HepG2 (cell line): ENCODE data around the gene FBLIM1. TPM values are rescaled to one million over a fixed set of nuclear protein-coding genes. Genes with fewer than 3 reads are reported as not detected.

Experiments
- ATAC-seq: fragments of 200-7000 bp; cut with Tn5 transposase; 3 replicates; pipeline ENCODE4 v1.9.1; 2020; ENCODE audit warnings: mild to moderate bottlenecking, moderate library complexity
- BruUV-seq: library from RNA; stranded (reverse); fragments of 400-500 nt; replicated peaks from 2 replicates; lab custom pipeline; 2021; lab: Mats Ljungman, UMichigan
- CTCF ChIA-PET: fragments of 300-600 bp; formaldehyde crosslinking; extraction: SDS; loops from one replicate; lab custom pipeline; 2021; ENCODE audit warnings: low total read pairs, inconsistent platforms, low intra/inter-chr PET ratio; lab: Yijun Ruan, JAX
- POLR2A ChIA-PET: fragments of 350-600 bp; sonication (Branson Sonifier 250); formaldehyde crosslinking; loops from one replicate; lab custom pipeline; 2020; ENCODE audit warnings: antibody characterized with exemption, inconsistent platforms; lab: Yijun Ruan, JAX
- DNase-seq: peaks from one replicate; pipeline ENCODE4 v3.0.0-alpha.2; 2015; ENCODE audit warnings: low spot score
- FAIRE-seq: peaks from 3 replicates; lab custom pipeline; 2011; peaks lifted over from hg19 to GRCh38; lab: Jason Lieb, UNC
- H2AFZ ChIP-seq: one replicate; pipeline ENCODE4 v1.6.1; 2011; ENCODE audit warnings: low read length, inconsistent platforms
- H3K27ac ChIP-seq: fragments of 300-600 bp; 3 replicates; pipeline ENCODE4 v1.8.0; 2011; ENCODE audit warnings: mixed run types, mild to moderate bottlenecking, mixed read lengths, low read length, inconsistent platforms; ENCODE audit not compliant: insufficient read depth; ENCODE audit errors: extremely low read length
- H3K27me3 ChIP-seq, 2 experiments: fragments of 200-600 bp in 1 of 2; 2 replicates in 1 of 2; 3 replicates in 1 of 2; pipeline versions ENCODE4 v1.6.0 to v1.8.0; 2011; ENCODE audit warnings: low read length in 2 of 2, mild to moderate bottlenecking in 2 of 2, moderate library complexity in 2 of 2, inconsistent platforms in 1 of 2; ENCODE audit not compliant: insufficient read depth in 2 of 2, control insufficient read depth in 1 of 2
- H3K36me3 ChIP-seq, 2 experiments: fragments of 200-600 bp in 1 of 2; replicated peaks in 1 of 2; 2 replicates in 1 of 2; 3 replicates in 1 of 2; pipeline versions ENCODE4 v1.5.1 to v1.8.0; 2011; ENCODE audit warnings: low read length in 2 of 2, inconsistent platforms in 1 of 2; ENCODE audit not compliant: insufficient read depth in 2 of 2, control insufficient read depth in 1 of 2
- H3K4me1 ChIP-seq: 2 replicates; pipeline ENCODE4 v1.5.1; 2012; ENCODE audit warnings: low read length, inconsistent platforms; ENCODE audit not compliant: insufficient read depth
- H3K4me2 ChIP-seq: 2 replicates; pipeline ENCODE4 v1.6.0; 2011; ENCODE audit warnings: low read depth, low read length, inconsistent platforms
- H3K4me3 ChIP-seq, 3 experiments: fragments of 200-600 bp in 1 of 3; sonication (generic), shearing (Covaris generic) in 1 of 3; replicated peaks in 1 of 3; 2 replicates each; pipeline ENCODE4 v1.5.1; 2011 to 2016; ENCODE audit warnings: low read length in 3 of 3, inconsistent platforms in 2 of 3, low read depth in 2 of 3, mild to moderate bottlenecking in 2 of 3, control low read depth in 1 of 3, mixed read lengths in 1 of 3; ENCODE audit not compliant: insufficient read depth in 1 of 3
- H3K79me2 ChIP-seq: one replicate; pipeline ENCODE4 v1.6.1; 2011; ENCODE audit warnings: low read length, inconsistent platforms; ENCODE audit not compliant: insufficient read depth
- H3K9ac ChIP-seq: 2 replicates; pipeline ENCODE4 v1.6.0; 2011; ENCODE audit warnings: mild to moderate bottlenecking, low read depth, low read length, inconsistent platforms; ENCODE audit not compliant: insufficient read depth
- H3K9me3 ChIP-seq: 2 replicates; pipeline ENCODE4 v1.5.1; 2012; ENCODE audit warnings: mild to moderate bottlenecking, low read length
- H4K20me1 ChIP-seq: 2 replicates; pipeline ENCODE4 v1.6.0; 2011; ENCODE audit warnings: inconsistent platforms, mild to moderate bottlenecking, low read length, moderate library complexity; ENCODE audit not compliant: insufficient read depth
- FOXK1 ChIP-seq: sonication (generic); formaldehyde crosslinking; IDR thresholded peaks from 2 replicates; pipeline ENCODE4 v1.4.0; 2020; ENCODE audit warnings: low read depth, missing genetic modification reagents, borderline replicate concordance
- GABPA ChIP-seq, 2 experiments: IDR thresholded peaks; 2 replicates each; pipeline ENCODE4 v1.6.1; 2011 to 2016; ENCODE audit warnings: low read depth in 2 of 2, low read length in 1 of 2, missing biosample characterization in 1 of 2, missing genetic modification characterization in 1 of 2
- GATA4 ChIP-seq: sonication (generic); IDR thresholded peaks from 2 replicates; pipeline ENCODE4 v1.6.1; 2016; ENCODE audit warnings: antibody characterized with exemption, low read depth, borderline replicate concordance
- HMGXB4 ChIP-seq, 2 experiments: sonication (generic) in 1 of 2; formaldehyde crosslinking in 1 of 2; IDR thresholded peaks; 2 replicates each; pipeline versions ENCODE4 v1.4.0 to v1.6.1; 2018 to 2020; ENCODE audit warnings: missing genetic modification reagents in 2 of 2, borderline replicate concordance in 1 of 2, low read depth in 1 of 2, mild to moderate bottlenecking in 1 of 2, missing biosample characterization in 1 of 2
- MTERF4 ChIP-seq: sonication (generic); formaldehyde crosslinking; IDR thresholded peaks from 2 replicates; pipeline ENCODE4 v1.8.0; 2023; ENCODE audit warnings: mild to moderate bottlenecking, missing genetic modification reagents
- NFE2 ChIP-seq: sonication (generic); formaldehyde crosslinking; IDR thresholded peaks from 2 replicates; pipeline ENCODE4 v1.4.0; 2020; ENCODE audit warnings: missing genetic modification reagents
- PHF21A ChIP-seq: sonication (generic); formaldehyde crosslinking; IDR thresholded peaks from 2 replicates; pipeline ENCODE4 v1.5.0; 2020; ENCODE audit warnings: mild to moderate bottlenecking, missing genetic modification reagents
- ZKSCAN8 ChIP-seq: IDR thresholded peaks from 2 replicates; pipeline ENCODE4 v1.6.1; 2016; ENCODE audit warnings: borderline replicate concordance, missing genetic modification reagents, missing compliant biosample characterization
- ZNF501 ChIP-seq: sonication (generic); formaldehyde crosslinking; IDR thresholded peaks from 2 replicates; pipeline ENCODE4 v1.5.1; 2020; ENCODE audit warnings: mild to moderate bottlenecking, moderate library complexity, missing genetic modification reagents
- ZNF513 ChIP-seq: sonication (generic); formaldehyde crosslinking; conservative IDR thresholded peaks from 2 replicates; pipeline ENCODE4 v1.5.0; 2020; ENCODE audit warnings: missing genetic modification reagents
- ZNF773 ChIP-seq: sonication (generic); formaldehyde crosslinking; IDR thresholded peaks from 2 replicates; pipeline ENCODE4 v1.4.0; 2020; ENCODE audit warnings: missing genetic modification reagents, borderline replicate concordance
- WGBS: methylation state at CpG from one replicate; pipeline ENCODE4 v1.1.6; 2017; ENCODE audit warnings: low lambda C conversion rate; 5-methylcytosine and 5-hydroxymethylcytosine counted together
- in situ Hi-C: cut with HindIII; loops from 2 replicates; pipeline ENCODE4 v1.10.0; 2017; ENCODE audit warnings: low pct_unique_long_range_greater_than_20kb; ENCODE audit not compliant: extremely low pct_ligation_motif_present
- intact Hi-C: fragments of 100-400 bp; cut with micrococcal nuclease; formaldehyde crosslinking; loops from one replicate; pipeline ENCODE4 v1.10.0; 2022; ENCODE audit not compliant: unreplicated experiment
- polyA plus RNA-seq, 8 experiments: library from polyadenylated mRNA; depleted of rRNA in 3 of 8; stranded (reverse) in 7 of 8; unstranded in 1 of 8; fragments of >200 nt; fragmentation: Illumina TruSeq in 4 of 8; extraction: Trizol in 4 of 8; gene quantifications; 2 replicates each; pipeline versions ENCODE4 v1.2.1 to v1.2.3, GENCODE V29; 2011 to 2016; ENCODE audit warnings: low read depth in 4 of 8, missing spikeins in 1 of 8, mixed read lengths in 1 of 8; ENCODE audit not compliant: insufficient read depth in 1 of 8
- total RNA-seq, 5 experiments: library from RNA; depleted of rRNA; stranded (reverse); fragments of >200 nt; fragmentation: Illumina TruSeq; extraction: Trizol; gene quantifications; 2 replicates each; pipeline ENCODE4 v1.2.3, GENCODE V29; 2016; ENCODE audit warnings: low read depth in 1 of 5

FBLIM1 gene
- total and polyA plus RNA-seq, 2 of the 13 experiments (the other 11 are each of a cell fraction or from before 2014, with no cell fraction given) = 10.6 to 23.0 TPM

- no peak for TF ChIP-seq GATA4
These were observed 26.6 kb upstream of the FBLIM1 start (continued) for GRCh38 chr1:15731735-15732685.

GRCh38 chr1:15732686-15733081 lies 25.9 kb upstream of the FBLIM1 start:
- in situ Hi-C loops = no loop called here
- Histone ChIP-seq H3K9ac (no peak overlapping the region), H3K36me3 (peaks cover 7 to 18% of the 10 kb centered on the region in 2 experiments; a peak in 4 of 5 replicates), H3K27me3 (no peaks in the 10 kb centered on the region), H3K79me2 (no peaks in the 10 kb centered on the region), H2AFZ (no peak overlapping the region), H3K27ac (no peak overlapping the region), H4K20me1 (no peaks in the 10 kb centered on the region), H3K4me1 (peaks cover 34% of the 10 kb centered on the region), H3K4me2 (no peak overlapping the region), H3K9me3 (no peaks in the 10 kb centered on the region), H3K4me3 (no peak overlapping the region)
- ChIA-PET CTCF (no interaction called here), POLR2A (no interaction called here)
- DNase-seq (no peak), FAIRE-seq (no peak), ATAC-seq (no peak)
- no TSS peak for BruUV-seq
- WGBS = 71% methylated on average over 2 of the region's 7 CpGs
- TF ChIP-seq ZNF513 (CRISPR knock-in tag) (no peak), MTERF4 (no peak), ZNF773 (CRISPR knock-in tag) (no peak), ZKSCAN8 (CRISPR knock-in tag) (no peak), HMGXB4 (CRISPR knock-in tag; IDR thresholded peaks at IDR 0.05; ENCODE audit: borderline replicate concordance in 1 of 2, low read depth in 1 of 2) (no peak), ZNF501 (no peak), NFE2 (CRISPR knock-in tag) (no peak), FOXK1 (CRISPR knock-in tag) (no peak), PHF21A (no peak), GABPA (IDR thresholded peaks at IDR 0.05; ENCODE audit: low read depth, low read length) (no peak), GABPA (CRISPR knock-in tag; IDR thresholded peaks at IDR 0.05; ENCODE audit: low read depth) (no peak)
- TF ChIP-seq, all 625 proteins: peak for 0
- intact Hi-C loops = no loop called here
